ENCODE data around the gene ZNF892. TPM values are rescaled to one million over a fixed set of nuclear protein-coding genes. Genes with fewer than 3 reads are reported as not detected.
"Not testable (repeated sequence)": the region's sequence is repeated elsewhere in the genome, so short reads cannot be mapped to it uniquely, and the experiment has no call there.

ZNF892 gene
- total RNA-seq, 1 donor from 2014 or later, result 21.1 TPM

DNA sequence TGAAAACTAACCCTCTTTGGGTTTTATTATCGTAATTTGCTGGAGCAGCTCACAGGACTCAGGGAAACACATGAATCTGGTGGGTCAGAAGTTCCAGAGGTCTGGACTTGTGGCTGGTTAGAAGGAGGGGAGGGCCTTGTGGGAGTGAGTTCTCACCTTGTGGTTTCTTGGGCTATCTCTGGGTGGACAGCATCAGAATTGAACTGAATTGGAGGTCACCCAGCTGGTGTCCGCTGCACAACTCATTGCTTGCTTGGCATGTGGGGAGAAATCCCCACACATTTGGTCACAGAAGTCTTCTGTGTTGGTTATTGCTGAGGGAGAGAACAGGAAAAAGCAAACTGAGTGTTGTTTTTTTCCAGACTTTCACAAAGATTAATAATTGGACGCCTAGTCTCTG is 27.5 kb downstream of the ZNF892 start:
- Mint-ChIP-seq H3K4me1 (ENCODE audit: low read depth, unreplicated experiment) (peaks cover 6% of the 10 kb centered on the region), H3K9me3 (ENCODE audit: unreplicated experiment) (peaks cover 4% of the 10 kb centered on the region), H3K27ac (ENCODE audit: unreplicated experiment) (no peak overlapping the region), H3K4me3 (ENCODE audit: unreplicated experiment) (no peak overlapping the region), H3K27me3 (ENCODE audit: unreplicated experiment) (no peaks in the 10 kb centered on the region), H3K36me3 (ENCODE audit: unreplicated experiment) (peaks cover 10% of the 10 kb centered on the region)
- TF ChIP-seq, protein P1, sequence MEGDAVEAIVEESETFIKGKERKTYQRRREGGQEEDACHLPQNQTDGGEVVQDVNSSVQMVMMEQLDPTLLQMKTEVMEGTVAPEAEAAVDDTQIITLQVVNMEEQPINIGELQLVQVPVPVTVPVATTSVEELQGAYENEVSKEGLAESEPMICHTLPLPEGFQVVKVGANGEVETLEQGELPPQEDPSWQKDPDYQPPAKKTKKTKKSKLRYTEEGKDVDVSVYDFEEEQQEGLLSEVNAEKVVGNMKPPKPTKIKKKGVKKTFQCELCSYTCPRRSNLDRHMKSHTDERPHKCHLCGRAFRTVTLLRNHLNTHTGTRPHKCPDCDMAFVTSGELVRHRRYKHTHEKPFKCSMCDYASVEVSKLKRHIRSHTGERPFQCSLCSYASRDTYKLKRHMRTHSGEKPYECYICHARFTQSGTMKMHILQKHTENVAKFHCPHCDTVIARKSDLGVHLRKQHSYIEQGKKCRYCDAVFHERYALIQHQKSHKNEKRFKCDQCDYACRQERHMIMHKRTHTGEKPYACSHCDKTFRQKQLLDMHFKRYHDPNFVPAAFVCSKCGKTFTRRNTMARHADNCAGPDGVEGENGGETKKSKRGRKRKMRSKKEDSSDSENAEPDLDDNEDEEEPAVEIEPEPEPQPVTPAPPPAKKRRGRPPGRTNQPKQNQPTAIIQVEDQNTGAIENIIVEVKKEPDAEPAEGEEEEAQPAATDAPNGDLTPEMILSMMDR (IDR thresholded peaks at IDR 0.05; ENCODE audit: partially characterized antibody, unreplicated experiment), result no peak
- DNase-seq, result no peak

DNA sequence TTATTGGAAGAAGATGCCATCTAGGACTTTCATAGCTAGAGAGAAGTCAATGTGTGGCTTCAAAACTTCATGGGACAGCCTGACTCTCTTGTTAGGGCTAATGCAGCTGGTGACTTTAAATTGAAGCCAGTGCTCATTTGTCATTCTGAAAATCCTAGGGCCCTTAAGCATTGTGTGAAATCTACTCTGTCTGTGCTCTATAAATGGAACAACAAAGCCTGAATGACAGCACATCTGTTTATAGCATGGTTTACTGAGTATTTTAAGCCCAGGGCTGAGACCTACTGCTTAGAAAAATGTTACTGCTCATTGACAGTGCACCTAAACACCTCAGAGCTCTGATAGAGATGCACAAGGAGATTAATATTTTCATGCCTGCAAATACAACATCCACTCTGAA is 30.8 kb downstream of the ZNF892 start:
- H3K27ac Mint-ChIP-seq (ENCODE audit: unreplicated experiment), result no peak overlapping the region
- TF ChIP-seq, protein P1 (IDR thresholded peaks at IDR 0.05; ENCODE audit: partially characterized antibody, unreplicated experiment), result no peak
- H3K9me3 Mint-ChIP-seq (ENCODE audit: unreplicated experiment), result peaks cover 19% of the 10 kb centered on the region
- H3K27me3 Mint-ChIP-seq (ENCODE audit: unreplicated experiment), result peaks cover 3% of the 10 kb centered on the region
- no peaks in the 10 kb centered on the region for H3K4me1 Mint-ChIP-seq (ENCODE audit: low read depth, unreplicated experiment)
- peaks cover 35% of the 10 kb centered on the region for H3K36me3 Mint-ChIP-seq (ENCODE audit: unreplicated experiment)
- no peak for DNase-seq
- H3K4me3 Mint-ChIP-seq (ENCODE audit: unreplicated experiment), result no peak overlapping the region

DNA sequence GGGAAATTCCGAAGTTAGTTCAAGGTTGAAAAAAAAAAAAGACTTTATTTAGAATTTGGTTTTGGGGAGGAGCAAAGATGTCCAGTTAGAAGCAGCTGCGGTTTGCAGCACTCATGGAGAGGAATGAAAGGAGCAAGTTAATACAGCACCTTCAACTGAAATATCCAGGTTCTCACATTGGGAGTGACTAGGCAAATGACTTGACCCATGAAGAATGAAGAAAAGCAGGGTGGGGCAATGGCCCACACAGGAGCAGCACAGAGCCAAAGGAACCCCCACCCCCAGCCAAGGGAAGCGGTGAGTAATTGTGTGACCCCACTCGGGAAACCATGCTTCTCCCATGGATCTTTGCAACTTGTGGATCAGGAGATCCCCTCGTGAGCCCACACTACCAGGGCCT is 32.8 kb downstream of the ZNF892 start:
- Mint-ChIP-seq H3K4me3 (ENCODE audit: unreplicated experiment) (no peak overlapping the region), H3K27me3 (ENCODE audit: unreplicated experiment) (peaks cover 3% of the 10 kb centered on the region), H3K36me3 (ENCODE audit: unreplicated experiment) (peaks cover 32% of the 10 kb centered on the region), H3K27ac (ENCODE audit: unreplicated experiment) (no peak overlapping the region), H3K9me3 (ENCODE audit: unreplicated experiment) (peaks cover 20% of the 10 kb centered on the region), H3K4me1 (ENCODE audit: low read depth, unreplicated experiment) (no peaks in the 10 kb centered on the region)
- no peak for DNase-seq
- TF ChIP-seq, protein P1 (IDR thresholded peaks at IDR 0.05; ENCODE audit: partially characterized antibody, unreplicated experiment), result no peak

DNA sequence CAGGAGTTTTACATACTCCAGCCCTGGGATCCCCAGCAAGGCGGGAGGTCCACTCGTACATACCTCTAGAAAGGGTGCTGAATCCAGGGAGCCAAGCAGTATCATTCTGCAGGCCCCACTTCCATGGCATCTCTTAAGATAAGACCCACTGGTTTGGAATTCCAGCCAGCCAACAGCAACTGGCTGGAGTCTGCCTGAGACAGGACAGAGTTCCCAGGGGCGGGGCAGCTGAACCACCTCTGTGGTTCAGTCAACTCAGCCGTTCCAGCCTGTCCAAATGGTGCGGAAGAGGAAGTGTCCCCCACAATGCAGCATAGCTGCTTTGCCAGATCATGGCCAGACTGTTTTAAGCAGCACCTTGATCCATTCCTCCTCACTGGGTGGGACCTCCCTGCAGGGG is 33.2 kb downstream of the ZNF892 start:
- DNase-seq, result no peak
- Mint-ChIP-seq H3K4me3 (ENCODE audit: unreplicated experiment) (no peak overlapping the region), H3K4me1 (ENCODE audit: low read depth, unreplicated experiment) (no peaks in the 10 kb centered on the region), H3K27ac (ENCODE audit: unreplicated experiment) (no peak overlapping the region), H3K27me3 (ENCODE audit: unreplicated experiment) (peaks cover 3% of the 10 kb centered on the region), H3K9me3 (ENCODE audit: unreplicated experiment) (peaks cover 20% of the 10 kb centered on the region), H3K36me3 (ENCODE audit: unreplicated experiment) (peaks cover 32% of the 10 kb centered on the region)
- TF ChIP-seq, protein P1 (IDR thresholded peaks at IDR 0.05; ENCODE audit: partially characterized antibody, unreplicated experiment), result no peak

DNA sequence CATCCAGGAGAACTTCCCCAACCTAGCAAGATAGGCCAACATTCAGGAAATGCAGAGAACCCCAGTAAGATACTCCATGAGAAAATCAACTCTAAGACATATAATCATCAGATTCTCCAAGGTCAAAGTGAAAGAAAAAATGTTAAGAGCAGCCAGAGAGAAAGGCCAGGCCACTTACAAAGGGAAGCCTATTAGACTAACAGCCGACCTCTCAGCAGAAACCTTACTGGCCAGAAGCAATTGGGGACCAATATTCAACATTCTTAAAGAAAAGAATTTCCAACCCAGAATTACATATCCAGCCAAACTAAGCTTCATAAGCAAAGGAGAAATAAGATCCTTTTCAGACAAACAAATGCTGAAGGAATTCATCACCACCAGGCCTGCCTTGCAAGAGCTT is 34.8 kb downstream of the ZNF892 start:
- H3K4me3 Mint-ChIP-seq (ENCODE audit: unreplicated experiment); H3K27me3 Mint-ChIP-seq (ENCODE audit: unreplicated experiment); H3K4me1 Mint-ChIP-seq (ENCODE audit: low read depth, unreplicated experiment); DNase-seq: not testable (repeated sequence)
- H3K36me3 Mint-ChIP-seq (ENCODE audit: unreplicated experiment), result peaks cover 32% of the 10 kb centered on the region
- H3K9me3 Mint-ChIP-seq (ENCODE audit: unreplicated experiment), result peaks cover 20% of the 10 kb centered on the region
- peak overlapping the region; percentile 17 for H3K27ac Mint-ChIP-seq (ENCODE audit: unreplicated experiment)

Other genes starting within 250 kb of the ZNF892 start
- 9.0 TPM for gene MAL, start 181.8 kb upstream of the ZNF892 start, total RNA-seq (ENCODE audit: unreplicated experiment)
- gene MRPS5, start 85.7 kb upstream of the ZNF892 start, total RNA-seq (ENCODE audit: unreplicated experiment), result 68.7 TPM
- 19.1 TPM for gene ZNF514, start 47.7 kb upstream of the ZNF892 start, total RNA-seq (ENCODE audit: unreplicated experiment)
- 3.3 TPM for gene ZNF2, start 41.7 kb upstream of the ZNF892 start, total RNA-seq (ENCODE audit: unreplicated experiment)
- 5.4 TPM for gene PROM2, start 66.9 kb downstream of the ZNF892 start, total RNA-seq (ENCODE audit: unreplicated experiment)
- gene KCNIP3, start 89.8 kb downstream of the ZNF892 start, total RNA-seq (ENCODE audit: unreplicated experiment), result 7.3 TPM
- 50.3 TPM for gene FAHD2A, start 195.2 kb downstream of the ZNF892 start, total RNA-seq (ENCODE audit: unreplicated experiment)

Measured in glutamatergic neuron (in vitro differentiated cells).